ENCODE measurements around the gene ZNF516.
A peak's percentile ranks its signal among the peaks of the same experiment; 100 is the strongest.

ZNF516 gene

GRCh38 chr18:76351961-76352581 lies 143.0 kb downstream of the ZNF516 start:
- no peak overlapping the region for H3K27ac ChIP-seq (ENCODE audit: extremely low read depth, low read depth, low read length)
- no peaks in the 10 kb centered on the region for H3K36me3 ChIP-seq (ENCODE audit: control insufficient read depth in 2 of 2, insufficient read depth in 1 of 2, low read length in 2 of 2)
- POLR2A ChIA-PET, result no interaction called here
- H3K4me1 ChIP-seq (ENCODE audit: control insufficient read depth, insufficient read depth, low read length), result 0 out of 2 replicates have a peak, but pooled peaks cover 2% of the 10 kb centered on the region
- no peak overlapping the region; the same call in 1 of the 2 replicates for H3K4me3 ChIP-seq (ENCODE audit: low read depth, low read length)
- H3K9me3 ChIP-seq (ENCODE audit: control insufficient read depth, insufficient read depth, low read depth, low read length), result no peaks in the 10 kb centered on the region
- CTCF ChIA-PET, result interaction anchor here (0.6 to 1.5 kb wide), 4 partner anchors 85 to 1800 kb away, joined by 3 read pairs; no protein-coding TSS in a partner anchor
- TF ChIP-seq ZSCAN30 (tag by site-specific recombination; IDR thresholded peaks at IDR 0.05) (no peak), ZNF121 (tag by site-specific recombination; IDR thresholded peaks at IDR 0.05) (no peak), ZNF747 (tag by site-specific recombination; IDR thresholded peaks at IDR 0.05) (no peak), ZBTB1 (tag by site-specific recombination; IDR thresholded peaks at IDR 0.05) (no peak), FEZF1 (tag by site-specific recombination; IDR thresholded peaks at IDR 0.05) (no peak), ZIC2 (tag by site-specific recombination; IDR thresholded peaks at IDR 0.05) (peak; percentile 52), SP3 (tag by site-specific recombination; IDR thresholded peaks at IDR 0.05) (peak; percentile 75), ZNF473 (tag by site-specific recombination; IDR thresholded peaks at IDR 0.05) (no peak), ZNF785 (tag by site-specific recombination; IDR thresholded peaks at IDR 0.05) (no peak), ZNF610 (tag by site-specific recombination; IDR thresholded peaks at IDR 0.05; ENCODE audit: borderline replicate concordance) (peak; percentile 76; the same call in 1 of the 2 replicates), SCRT2 (tag by site-specific recombination; IDR thresholded peaks at IDR 0.05) (no peak), EGR2 (tag by site-specific recombination; IDR thresholded peaks at IDR 0.05; ENCODE audit: low read depth) (peak; percentile 79), PRDM2 (tag by site-specific recombination; IDR thresholded peaks at IDR 0.05; ENCODE audit: borderline replicate concordance) (no peak), ZNF37A (tag by site-specific recombination; IDR thresholded peaks at IDR 0.05) (no peak), ZNF274 (IDR thresholded peaks at IDR 0.05; ENCODE audit: low read length) (no peak), ZNF274 (tag by site-specific recombination; IDR thresholded peaks at IDR 0.05; ENCODE audit: borderline replicate concordance) (no peak), HOXA7 (CRISPR knock-in tag; IDR thresholded peaks at IDR 0.05; ENCODE audit: borderline replicate concordance) (no peak), ZNF654 (tag by site-specific recombination; IDR thresholded peaks at IDR 0.05; ENCODE audit: low read depth) (no peak), ZNF488 (tag by site-specific recombination; IDR thresholded peaks at IDR 0.05) (no peak), ZNF266 (tag by site-specific recombination; IDR thresholded peaks at IDR 0.05; ENCODE audit: low read depth) (no peak), ZNF184 (tag by site-specific recombination; IDR thresholded peaks at IDR 0.05) (no peak), HIC1 (tag by site-specific recombination; IDR thresholded peaks at IDR 0.05) (no peak), ZNF558 (tag by site-specific recombination; IDR thresholded peaks at IDR 0.05) (no peak), BCL11A (tag by site-specific recombination; IDR thresholded peaks at IDR 0.05; ENCODE audit: low read depth) (no peak), OSR2 (tag by site-specific recombination; IDR thresholded peaks at IDR 0.05) (no peak), ZNF555 (tag by site-specific recombination; conservative IDR thresholded peaks at IDR 0.05) (no peak), PATZ1 (tag by site-specific recombination; IDR thresholded peaks at IDR 0.05) (peak; percentile 84), ZNF510 (tag by site-specific recombination; IDR thresholded peaks at IDR 0.05; ENCODE audit: insufficient replicate concordance) (no peak), ZNF354C (tag by site-specific recombination; IDR thresholded peaks at IDR 0.05; ENCODE audit: borderline replicate concordance, low read depth) (no peak)

Data from HEK293 (cell line).